BJ (cell line): ENCODE results near the gene YPEL3. TPM values are rescaled to one million over a fixed set of nuclear protein-coding genes. Genes with fewer than 3 reads are reported as not detected.

Experiments
- CTCF ChIA-PET: fragments of 350-600 bp; formaldehyde crosslinking; extraction: SDS; loops from one replicate; lab custom pipeline; 2021; ENCODE audit warnings: antibody characterized with exemption, inconsistent platforms; lab: Yijun Ruan, JAX
- POLR2A ChIA-PET: fragments of 300-600 bp; sonication (Branson Sonifier 250); formaldehyde crosslinking; extraction: SDS; loops from one replicate; lab custom pipeline; 2021; ENCODE audit warnings: antibody characterized with exemption; lab: Charles Lee
- DNase-seq: peaks from one replicate; pipeline ENCODE4 v3.0.0-alpha.2; 2011; ENCODE audit warnings: low read depth
- H3K27me3 ChIP-seq: 2 replicates; pipeline ENCODE4 v1.6.0; 2011; ENCODE audit warnings: low read length; ENCODE audit not compliant: control insufficient read depth, insufficient read depth
- H3K36me3 ChIP-seq: 2 replicates; pipeline ENCODE4 v1.5.1; 2011; ENCODE audit warnings: low read length; ENCODE audit not compliant: control insufficient read depth, insufficient read depth
- H3K4me3 ChIP-seq: 2 replicates; pipeline ENCODE4 v1.5.1; 2011; ENCODE audit warnings: low read depth, mild to moderate bottlenecking, control low read depth, low read length
- polyA plus RNA-seq: library from polyadenylated mRNA; depleted of rRNA; stranded (reverse); fragments of >200 nt; gene quantifications from 2 replicates; pipeline ENCODE4 v1.2.3, GENCODE V29; 2011
- TF ChIP-seq, protein P1 (sequence below): IDR thresholded peaks from 2 replicates; pipeline ENCODE4 v1.5.1; 2011; ENCODE audit warnings: low read depth, mild to moderate bottlenecking, control low read depth, inconsistent platforms, low read length, moderate library complexity; ENCODE audit not compliant: insufficient read depth

Gene YPEL3
- polyA plus RNA-seq, 1 experiment = 49.1 TPM

DNA sequence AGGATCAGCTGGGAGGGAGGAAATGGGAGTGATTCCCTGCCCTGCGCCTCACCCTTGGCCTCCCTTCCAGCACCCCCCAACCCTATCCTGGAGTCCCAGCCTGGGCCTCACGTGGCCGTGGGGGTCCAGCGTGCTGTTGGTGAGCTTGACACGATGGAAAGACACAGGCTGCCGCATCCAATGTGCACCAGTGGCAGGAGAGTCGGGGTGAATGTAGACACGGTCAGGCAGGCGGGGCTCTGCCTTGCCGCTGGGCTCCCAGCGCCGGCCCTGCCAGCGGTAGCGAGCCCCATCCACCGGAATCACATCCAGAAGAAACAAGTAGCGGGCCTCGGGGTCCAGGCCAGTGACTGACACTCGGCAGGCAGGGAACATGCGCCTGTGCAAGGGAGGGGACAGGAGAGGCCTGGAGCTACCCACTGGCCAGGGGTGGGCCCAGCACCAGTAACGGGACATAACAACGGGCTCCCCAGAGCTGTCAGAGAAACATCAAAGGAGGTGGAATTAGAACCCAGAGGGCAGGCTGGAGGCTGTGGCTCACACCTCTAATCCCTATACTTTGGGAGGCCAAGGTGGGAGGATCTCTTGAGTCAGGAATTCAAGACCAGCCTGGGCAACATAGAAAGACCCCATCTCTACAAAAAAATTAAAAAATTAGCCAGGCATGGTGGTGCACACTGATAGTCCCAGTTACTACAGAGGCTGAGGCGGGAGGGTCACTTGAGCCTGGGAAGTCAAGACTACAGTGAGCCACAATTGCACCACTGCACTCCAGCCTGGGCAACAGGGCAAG is 7.0 kb downstream of the YPEL3 start:
- POLR2A ChIA-PET = interaction anchor here (0.5 to 0.6 kb wide), 3 partner anchors 10 to 274 kb away, joined by 3 to 5 read pairs (median 4); no protein-coding TSS in a partner anchor
- Histone ChIP-seq H3K4me3 (no peak overlapping the region), H3K36me3 (peaks cover 19% of the 10 kb centered on the region), H3K27me3 (no peaks in the 10 kb centered on the region)
- DNase-seq = no peak
- CTCF ChIA-PET = interaction anchor here (1.3 to 1.5 kb wide), 2 partner anchors 23 to 45 kb away, joined by 3 read pairs; no protein-coding TSS in a partner anchor
- TF ChIP-seq, protein P1, sequence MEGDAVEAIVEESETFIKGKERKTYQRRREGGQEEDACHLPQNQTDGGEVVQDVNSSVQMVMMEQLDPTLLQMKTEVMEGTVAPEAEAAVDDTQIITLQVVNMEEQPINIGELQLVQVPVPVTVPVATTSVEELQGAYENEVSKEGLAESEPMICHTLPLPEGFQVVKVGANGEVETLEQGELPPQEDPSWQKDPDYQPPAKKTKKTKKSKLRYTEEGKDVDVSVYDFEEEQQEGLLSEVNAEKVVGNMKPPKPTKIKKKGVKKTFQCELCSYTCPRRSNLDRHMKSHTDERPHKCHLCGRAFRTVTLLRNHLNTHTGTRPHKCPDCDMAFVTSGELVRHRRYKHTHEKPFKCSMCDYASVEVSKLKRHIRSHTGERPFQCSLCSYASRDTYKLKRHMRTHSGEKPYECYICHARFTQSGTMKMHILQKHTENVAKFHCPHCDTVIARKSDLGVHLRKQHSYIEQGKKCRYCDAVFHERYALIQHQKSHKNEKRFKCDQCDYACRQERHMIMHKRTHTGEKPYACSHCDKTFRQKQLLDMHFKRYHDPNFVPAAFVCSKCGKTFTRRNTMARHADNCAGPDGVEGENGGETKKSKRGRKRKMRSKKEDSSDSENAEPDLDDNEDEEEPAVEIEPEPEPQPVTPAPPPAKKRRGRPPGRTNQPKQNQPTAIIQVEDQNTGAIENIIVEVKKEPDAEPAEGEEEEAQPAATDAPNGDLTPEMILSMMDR = no peak

DNA sequence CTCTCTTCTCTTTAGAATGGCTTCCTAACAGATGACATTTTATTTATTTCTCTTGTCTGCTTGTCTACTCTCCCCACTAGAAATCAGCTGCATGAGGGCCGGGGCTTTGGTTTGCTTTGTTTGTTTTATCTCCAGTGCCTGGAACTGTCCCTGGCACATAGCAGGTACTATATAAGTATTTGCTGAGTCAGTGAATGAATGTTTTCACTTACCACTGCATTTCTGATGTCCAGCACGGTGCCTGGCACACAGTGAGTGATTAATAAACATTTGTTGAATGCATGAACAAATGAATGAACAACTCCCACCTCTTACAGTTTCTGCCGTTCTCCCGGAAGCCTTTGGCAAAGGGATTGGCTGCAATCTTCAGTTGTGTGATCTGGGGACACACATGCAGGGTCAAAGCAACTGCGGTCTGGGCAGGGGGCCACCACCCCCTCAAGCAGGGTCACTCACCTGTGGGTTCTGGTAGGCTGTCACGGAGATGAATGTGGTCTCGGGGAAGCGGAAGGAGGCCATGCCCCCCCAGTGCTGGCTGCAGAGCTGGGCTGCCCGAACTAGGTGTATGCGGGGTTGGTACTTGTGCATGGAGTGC is 7.7 kb downstream of the YPEL3 start:
- no peak for DNase-seq
- CTCF ChIA-PET = no interaction called here

DNA sequence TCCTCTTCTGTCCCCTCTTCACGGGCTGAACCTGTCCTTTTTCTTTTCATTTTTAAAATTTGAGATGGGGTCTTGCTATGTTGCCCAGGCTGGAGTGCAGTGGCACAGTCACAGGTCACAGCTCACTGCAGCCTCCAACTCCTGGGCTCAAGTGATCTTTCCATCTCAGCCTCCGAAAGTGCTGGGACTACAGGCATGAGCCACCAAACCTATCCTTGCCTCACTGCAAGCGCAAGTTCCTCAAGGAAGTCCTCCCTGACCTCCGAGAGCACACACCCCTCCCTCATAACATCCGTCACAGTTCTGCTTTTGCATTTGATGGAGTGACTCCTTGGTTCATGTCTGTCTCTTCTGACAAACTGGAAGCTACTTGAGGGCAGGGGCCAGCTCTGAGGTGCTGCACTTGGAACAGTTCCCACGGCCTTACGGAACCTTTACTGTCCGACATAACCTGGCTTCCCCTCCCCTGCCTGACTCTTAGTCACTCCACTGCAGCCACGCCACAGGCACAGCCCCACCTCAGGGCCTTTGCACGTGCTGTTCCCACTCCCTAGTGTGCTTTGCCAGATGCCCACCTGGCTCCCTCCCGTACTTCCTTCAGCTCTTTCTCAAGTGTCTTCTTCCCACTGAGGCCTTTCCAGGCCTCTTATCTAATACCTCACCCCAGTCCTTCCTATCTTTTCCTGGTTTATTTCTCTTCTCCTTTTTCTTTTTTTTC is 8.7 kb downstream of the YPEL3 start:
- Histone ChIP-seq H3K36me3 (peaks cover 29% of the 10 kb centered on the region), H3K27me3 (no peaks in the 10 kb centered on the region), H3K4me3 (no peak overlapping the region)
- POLR2A ChIA-PET = no interaction called here
- DNase-seq = no peak
- TF ChIP-seq, protein P1 = no peak
- CTCF ChIA-PET = interaction anchor here (0.7 kb wide), 1 partner anchor 11 kb away, joined by 3 read pairs; no protein-coding TSS in a partner anchor

More for the DNA sequence above, 7.7 kb downstream of the YPEL3 start:
- TF ChIP-seq, protein P1 = no peak
- no peak overlapping the region for H3K4me3 ChIP-seq
- no peaks in the 10 kb centered on the region for H3K27me3 ChIP-seq
- POLR2A ChIA-PET = interaction anchor here (0.6 kb wide), 1 partner anchor 10 kb away, joined by 3 read pairs; no protein-coding TSS in a partner anchor
- peaks cover 22% of the 10 kb centered on the region for H3K36me3 ChIP-seq

DNA sequence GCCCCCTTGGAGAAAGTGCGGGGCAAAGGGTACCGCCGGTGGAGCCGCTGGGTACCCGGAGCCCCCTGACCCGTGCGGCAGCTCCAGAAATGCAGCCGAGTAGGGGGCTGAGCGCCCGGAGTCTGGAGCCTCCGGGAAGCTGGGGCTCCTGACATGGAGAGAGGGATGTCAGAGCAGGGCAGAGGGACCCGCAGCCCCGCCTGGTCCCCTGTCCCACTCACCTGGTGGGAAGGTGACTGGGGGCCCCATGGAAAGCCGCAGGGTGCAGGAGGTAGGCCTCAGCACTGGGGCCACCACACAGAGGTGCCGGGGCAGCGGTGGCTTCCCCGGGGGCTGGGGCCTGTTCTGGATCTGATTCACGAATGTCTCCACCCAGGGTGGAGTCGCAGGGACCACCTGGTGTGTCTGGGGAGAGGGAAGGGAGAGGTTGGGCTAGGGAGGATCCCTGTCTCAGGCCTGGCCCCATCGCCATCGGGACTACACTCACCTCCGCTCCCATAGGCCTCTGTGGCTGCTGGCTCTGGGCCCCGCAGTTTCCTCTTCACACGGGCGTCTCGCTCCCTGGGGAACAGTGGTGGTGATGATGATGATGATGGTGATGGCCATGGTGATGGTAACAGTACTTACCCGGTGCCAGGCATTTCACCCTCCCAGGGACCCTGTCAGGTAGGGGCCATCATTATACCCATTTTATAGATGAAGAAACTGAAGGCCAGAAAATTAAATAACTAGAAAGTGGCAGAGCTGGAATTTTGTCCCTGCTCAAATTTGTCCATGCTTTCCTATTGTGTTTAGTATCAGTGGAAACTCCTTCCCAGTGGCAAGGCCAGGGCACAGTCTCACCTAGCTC is 9.5 kb downstream of the YPEL3 start:
- peaks cover 31% of the 10 kb centered on the region for H3K36me3 ChIP-seq
- TF ChIP-seq, protein P1 = no peak
- CTCF ChIA-PET = interaction anchor here (0.7 kb wide), 1 partner anchor 10 kb away, joined by 3 read pairs; no protein-coding TSS in a partner anchor
- no peak overlapping the region for H3K4me3 ChIP-seq
- POLR2A ChIA-PET = no interaction called here
- DNase-seq = no peak
- no peaks in the 10 kb centered on the region for H3K27me3 ChIP-seq
